Osteocyte (in vitro differentiated cells): Measurements from ENCODE around the gene RRP1B. TPM values are rescaled to one million over a fixed set of nuclear protein-coding genes. Genes with fewer than 3 reads are reported as not detected.
"Not testable (repeated sequence)": the region's sequence is repeated elsewhere in the genome, so short reads cannot be mapped to it uniquely, and the experiment has no call there.

Source experiments
- DNase-seq: peaks from one replicate; pipeline ENCODE4 v3.0.0; 2021; ENCODE audit warnings: mixed read lengths; ENCODE audit not compliant: unreplicated experiment; ENCODE audit errors: extremely low spot score
- H3K27ac Mint-ChIP-seq: one replicate; pipeline ENCODE4 v1.8.0; 2021; ENCODE audit warnings: mild to moderate bottlenecking, mixed read lengths; ENCODE audit not compliant: unreplicated experiment
- H3K27me3 Mint-ChIP-seq: one replicate; pipeline ENCODE4 v1.8.0; 2021; ENCODE audit warnings: mixed read lengths; ENCODE audit not compliant: unreplicated experiment
- H3K36me3 Mint-ChIP-seq: one replicate; pipeline ENCODE4 v1.8.0; 2021; ENCODE audit warnings: mixed read lengths; ENCODE audit not compliant: unreplicated experiment
- H3K4me1 Mint-ChIP-seq: one replicate; pipeline ENCODE4 v1.8.0; 2021; ENCODE audit warnings: mixed read lengths; ENCODE audit not compliant: unreplicated experiment
- H3K4me3 Mint-ChIP-seq: one replicate; pipeline ENCODE4 v1.8.0; 2021; ENCODE audit warnings: mild to moderate bottlenecking, moderate library complexity, mixed read lengths; ENCODE audit not compliant: unreplicated experiment
- H3K9me3 Mint-ChIP-seq: one replicate; pipeline ENCODE4 v1.8.0; 2021; ENCODE audit warnings: mixed read lengths; ENCODE audit not compliant: unreplicated experiment
- total RNA-seq: library from RNA; stranded (reverse); gene quantifications from 2 replicates; pipeline ENCODE4 v1.2.1, GENCODE V29; 2021
- TF ChIP-seq, protein P1 (sequence below): fragments of 200-600 bp; sonication (generic); IDR thresholded peaks from 2 replicates; pipeline ENCODE4 v1.5.0; 2021; ENCODE audit warnings: antibody characterized with exemption, mild to moderate bottlenecking, moderate library complexity

Gene RRP1B
- total RNA-seq, 1 donor from 2014 or later, result 26.0 TPM

DNA sequence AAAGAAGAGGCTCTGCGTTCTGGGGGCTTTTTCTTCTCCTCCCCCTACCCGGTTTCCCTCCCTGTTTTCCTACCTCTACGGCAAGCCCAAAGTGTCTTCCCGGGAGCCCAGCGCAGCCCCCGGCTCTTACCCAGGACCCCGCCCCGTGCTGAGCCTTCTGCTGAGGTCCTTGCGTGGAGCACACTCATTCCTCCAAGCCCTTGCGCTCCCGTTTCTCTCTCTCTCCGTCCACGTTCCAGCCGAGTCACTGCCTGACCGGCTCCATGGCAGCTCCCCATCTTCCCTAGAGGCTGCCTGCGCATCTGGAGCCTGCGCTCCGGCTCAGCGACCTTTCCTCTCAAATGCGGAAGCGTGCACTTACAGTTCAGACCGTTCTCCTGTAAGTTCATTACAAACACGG is 34.6 kb downstream of the RRP1B start:
- Mint-ChIP-seq H3K36me3 (peaks cover 33% of the 10 kb centered on the region), H3K9me3 (no peaks in the 10 kb centered on the region), H3K4me3 (no peak overlapping the region), H3K4me1 (no peaks in the 10 kb centered on the region), H3K27ac (no peak overlapping the region), H3K27me3 (no peaks in the 10 kb centered on the region)
- DNase-seq, result no peak
- TF ChIP-seq, protein P1, sequence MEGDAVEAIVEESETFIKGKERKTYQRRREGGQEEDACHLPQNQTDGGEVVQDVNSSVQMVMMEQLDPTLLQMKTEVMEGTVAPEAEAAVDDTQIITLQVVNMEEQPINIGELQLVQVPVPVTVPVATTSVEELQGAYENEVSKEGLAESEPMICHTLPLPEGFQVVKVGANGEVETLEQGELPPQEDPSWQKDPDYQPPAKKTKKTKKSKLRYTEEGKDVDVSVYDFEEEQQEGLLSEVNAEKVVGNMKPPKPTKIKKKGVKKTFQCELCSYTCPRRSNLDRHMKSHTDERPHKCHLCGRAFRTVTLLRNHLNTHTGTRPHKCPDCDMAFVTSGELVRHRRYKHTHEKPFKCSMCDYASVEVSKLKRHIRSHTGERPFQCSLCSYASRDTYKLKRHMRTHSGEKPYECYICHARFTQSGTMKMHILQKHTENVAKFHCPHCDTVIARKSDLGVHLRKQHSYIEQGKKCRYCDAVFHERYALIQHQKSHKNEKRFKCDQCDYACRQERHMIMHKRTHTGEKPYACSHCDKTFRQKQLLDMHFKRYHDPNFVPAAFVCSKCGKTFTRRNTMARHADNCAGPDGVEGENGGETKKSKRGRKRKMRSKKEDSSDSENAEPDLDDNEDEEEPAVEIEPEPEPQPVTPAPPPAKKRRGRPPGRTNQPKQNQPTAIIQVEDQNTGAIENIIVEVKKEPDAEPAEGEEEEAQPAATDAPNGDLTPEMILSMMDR, result no peak

DNA sequence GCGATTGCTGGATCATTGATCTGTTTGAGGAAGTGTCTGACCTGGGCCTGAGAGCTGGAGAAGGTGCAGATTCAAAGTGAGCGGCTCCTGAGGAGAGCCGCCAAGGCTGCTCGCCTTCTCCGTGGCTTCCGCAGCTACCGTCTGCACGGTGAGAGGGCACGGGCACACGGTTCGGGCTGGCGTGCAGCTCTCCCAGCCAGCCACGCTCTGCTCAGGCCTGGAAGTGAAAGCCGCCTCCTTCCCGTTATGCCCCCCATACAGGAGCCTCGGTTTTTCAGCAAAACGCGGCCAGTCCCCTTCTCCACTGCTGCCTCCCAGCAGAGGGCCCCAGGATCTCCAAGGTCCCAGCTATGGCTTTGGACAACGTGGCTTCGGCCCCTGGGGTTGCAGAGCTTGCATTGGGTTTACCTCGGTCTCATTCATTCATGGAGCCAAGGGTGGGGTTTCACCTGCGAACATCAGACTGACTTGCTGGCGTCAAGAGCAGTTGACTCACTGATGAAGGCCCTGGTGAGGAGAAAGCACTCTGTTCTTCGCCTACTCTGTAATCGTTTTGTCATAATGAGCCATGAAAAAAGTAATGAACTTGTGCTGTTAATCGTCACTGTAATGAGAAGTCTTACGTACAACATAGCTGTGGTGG is 35.2 kb downstream of the RRP1B start:
- Mint-ChIP-seq H3K36me3 (peaks cover 33% of the 10 kb centered on the region), H3K9me3 (no peaks in the 10 kb centered on the region), H3K4me1 (no peaks in the 10 kb centered on the region), H3K27ac (no peak overlapping the region), H3K4me3 (no peak overlapping the region), H3K27me3 (no peaks in the 10 kb centered on the region)
- TF ChIP-seq, protein P1, result no peak
- DNase-seq, result no peak

GRCh38 chr21:43696214-43696613 is 36.9 kb downstream of the RRP1B start:
- TF ChIP-seq, protein P1, result no peak
- DNase-seq, result no peak
- peaks cover 22% of the 10 kb centered on the region for H3K36me3 Mint-ChIP-seq

DNA sequence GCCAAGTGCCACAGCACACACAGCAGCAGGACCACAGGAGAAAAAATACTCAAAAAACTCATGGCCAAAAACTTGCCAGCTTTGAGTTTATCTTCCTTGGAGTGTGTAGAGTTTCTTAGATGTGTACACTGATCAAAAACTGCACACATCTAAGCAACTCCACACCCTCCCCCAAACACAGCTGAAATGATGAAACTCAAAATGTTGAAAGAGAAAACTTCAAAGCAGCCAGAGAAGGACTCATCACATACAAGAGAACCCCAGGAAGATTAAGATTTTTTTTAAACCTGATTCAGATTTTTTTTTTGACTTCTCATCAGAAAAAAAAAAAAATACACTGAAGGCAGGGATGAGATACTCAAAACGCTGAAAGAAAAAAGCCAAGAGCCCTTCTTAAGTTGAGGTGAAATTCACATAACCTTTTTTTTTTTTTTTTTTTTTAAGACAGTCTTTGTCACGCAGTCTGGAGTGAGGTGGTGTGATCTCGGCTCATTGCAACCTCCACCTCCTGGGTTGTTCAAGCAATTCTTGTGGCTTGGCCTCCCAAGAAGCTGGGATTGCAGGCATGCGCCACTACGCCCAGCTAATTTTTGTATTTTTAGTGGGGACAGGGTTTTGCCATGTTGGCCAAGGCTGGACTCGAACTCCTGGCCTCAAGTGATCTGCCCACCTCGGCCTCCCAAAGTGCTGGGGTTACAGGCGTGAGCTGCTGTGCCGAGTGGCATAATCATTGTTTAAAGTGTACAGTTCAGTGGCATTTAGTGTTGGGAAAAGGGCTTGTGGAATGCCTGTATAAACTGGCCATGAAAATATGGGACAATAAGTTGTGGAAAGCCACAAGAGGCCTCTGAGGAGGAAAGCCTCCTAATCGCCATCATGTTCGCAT is 38.6 kb downstream of the RRP1B start:
- H3K4me1 Mint-ChIP-seq, result peaks cover 6% of the 10 kb centered on the region
- H3K4me3 Mint-ChIP-seq, result no peak overlapping the region
- peaks cover 21% of the 10 kb centered on the region for H3K36me3 Mint-ChIP-seq
- no peak for DNase-seq
- TF ChIP-seq, protein P1, result no peak
- no peaks in the 10 kb centered on the region for H3K9me3 Mint-ChIP-seq
- H3K27ac Mint-ChIP-seq, result no peak overlapping the region
- no peaks in the 10 kb centered on the region for H3K27me3 Mint-ChIP-seq

More at GRCh38 chr21:43696214-43696613, 36.9 kb downstream of the RRP1B start:
- no peak overlapping the region for H3K4me3 Mint-ChIP-seq
- no peaks in the 10 kb centered on the region for H3K27me3 Mint-ChIP-seq
- H3K27ac Mint-ChIP-seq, result no peak overlapping the region
- peaks cover 2% of the 10 kb centered on the region for H3K4me1 Mint-ChIP-seq
- H3K9me3 Mint-ChIP-seq, result no peaks in the 10 kb centered on the region

- not testable (repeated sequence) for H3K4me3 Mint-ChIP-seq, H3K27me3 Mint-ChIP-seq, H3K27ac Mint-ChIP-seq, H3K9me3 Mint-ChIP-seq, DNase-seq
- peaks cover 15% of the 10 kb centered on the region for H3K36me3 Mint-ChIP-seq
- H3K4me1 Mint-ChIP-seq, result peaks cover 12% of the 10 kb centered on the region
These were observed 40.1 kb downstream of the RRP1B start for GRCh38 chr21:43699492-43699777.
